BLaER1 (cell line): ENCODE results near the gene ZSCAN5A.
"Not testable (repeated sequence)": the region's sequence is repeated elsewhere in the genome, so short reads cannot be mapped to it uniquely, and the experiment has no call there.

Experiments used
- H3K27ac ChIP-seq: shearing (Covaris generic); formaldehyde crosslinking; 2 replicates; pipeline ENCODE4 v1.8.1; 2022
- H3K27me3 ChIP-seq: shearing (Covaris generic); formaldehyde crosslinking; 2 replicates; pipeline ENCODE4 v1.8.1; 2022
- H3K36me3 ChIP-seq: shearing (Covaris generic); formaldehyde crosslinking; 2 replicates; pipeline ENCODE4 v1.8.1; 2022
- H3K4me1 ChIP-seq: shearing (Covaris generic); formaldehyde crosslinking; 2 replicates; pipeline ENCODE4 v1.8.1; 2022
- H3K4me2 ChIP-seq: shearing (Covaris generic); formaldehyde crosslinking; 2 replicates; pipeline ENCODE4 v1.8.1; 2022
- H3K4me3 ChIP-seq: shearing (Covaris generic); formaldehyde crosslinking; 2 replicates; pipeline ENCODE4 v1.8.1; 2022
- H3K9ac ChIP-seq: shearing (Covaris generic); formaldehyde crosslinking; 2 replicates; pipeline ENCODE4 v1.8.1; 2022
- H3K9me3 ChIP-seq: shearing (Covaris generic); formaldehyde crosslinking; 2 replicates; pipeline ENCODE4 v1.8.1; 2022
- H4K20me1 ChIP-seq: shearing (Covaris generic); formaldehyde crosslinking; 2 replicates; pipeline ENCODE4 v1.8.1; 2022
- Cebpa-rat ChIP-seq: shearing (Covaris generic); IDR thresholded peaks from 2 replicates; pipeline ENCODE4 v1.8.1; 2022

The ZSCAN5A gene

DNA sequence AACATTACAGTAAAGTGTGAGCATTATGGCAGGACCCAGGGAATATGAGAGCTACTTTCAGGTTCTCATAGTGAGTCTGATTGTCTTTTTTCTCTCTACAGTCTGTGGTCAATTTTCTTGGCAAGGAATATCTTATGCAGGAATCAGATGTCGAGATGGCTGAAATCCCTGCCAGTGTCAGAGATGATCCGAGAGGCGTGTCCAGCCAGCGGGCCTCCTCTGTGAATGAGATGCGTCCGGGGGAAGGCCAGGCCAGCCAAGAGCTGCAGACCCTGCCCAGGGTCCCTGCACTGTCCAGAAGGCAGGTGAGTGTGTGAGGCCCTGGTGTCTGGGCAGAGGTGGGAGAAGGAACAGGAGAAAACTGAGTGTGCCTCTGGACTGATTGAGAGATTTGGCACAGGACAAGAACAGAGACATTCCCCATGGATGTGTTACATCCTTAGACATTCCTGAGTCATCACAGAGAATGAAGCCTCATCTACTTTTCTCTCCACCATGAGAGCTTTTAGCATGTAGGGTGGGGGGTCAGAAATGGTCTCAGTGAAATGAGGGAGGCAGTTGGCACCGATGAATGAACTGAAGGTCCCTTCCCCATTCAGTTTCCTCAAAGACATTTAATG, 69.4 kb downstream of the ZSCAN5A start:
- H3K9ac ChIP-seq, result no peak overlapping the region
- no peaks in the 10 kb centered on the region for H3K9me3 ChIP-seq
- no peak overlapping the region for H3K4me3 ChIP-seq
- H3K27me3 ChIP-seq, result no peaks in the 10 kb centered on the region
- TF ChIP-seq Cebpa-rat, result no peak
- H3K36me3 ChIP-seq, result no peaks in the 10 kb centered on the region
- H3K4me1 ChIP-seq, result no peaks in the 10 kb centered on the region
- H3K4me2 ChIP-seq, result no peak overlapping the region
- no peak overlapping the region for H3K27ac ChIP-seq
- no peaks in the 10 kb centered on the region for H4K20me1 ChIP-seq

- Histone ChIP-seq H4K20me1 (no peaks in the 10 kb centered on the region), H3K9ac (no peak overlapping the region), H3K4me2 (no peak overlapping the region), H3K4me1 (no peaks in the 10 kb centered on the region), H3K9me3 (no peaks in the 10 kb centered on the region), H3K36me3 (no peaks in the 10 kb centered on the region), H3K27ac (no peak overlapping the region), H3K27me3 (no peaks in the 10 kb centered on the region), H3K4me3 (no peak overlapping the region)
- no peak for TF ChIP-seq Cebpa-rat
Measured at GRCh38 chr19:56223481-56223880, 91.2 kb downstream of the ZSCAN5A start.

GRCh38 chr19:56222901-56223300, 91.7 kb downstream of the ZSCAN5A start:
- H3K27me3 ChIP-seq, result peaks cover 2% of the 10 kb centered on the region; the same call in 1 of the 2 replicates
- no peak overlapping the region for H3K4me2 ChIP-seq
- H3K4me3 ChIP-seq, result no peak overlapping the region
- no peaks in the 10 kb centered on the region for H3K9me3 ChIP-seq
- no peak for TF ChIP-seq Cebpa-rat
- H3K27ac ChIP-seq, result no peak overlapping the region
- peaks cover 2% of the 10 kb centered on the region for H3K4me1 ChIP-seq
- no peaks in the 10 kb centered on the region for H4K20me1 ChIP-seq
- H3K36me3 ChIP-seq, result no peaks in the 10 kb centered on the region
- H3K9ac ChIP-seq, result no peak overlapping the region

- H3K9me3 ChIP-seq, result no peaks in the 10 kb centered on the region
- H4K20me1 ChIP-seq, result no peaks in the 10 kb centered on the region
- no peak overlapping the region for H3K27ac ChIP-seq
- no peak overlapping the region for H3K9ac ChIP-seq
- TF ChIP-seq Cebpa-rat, result no peak
- H3K4me2 ChIP-seq, result no peak overlapping the region
- peaks cover 12% of the 10 kb centered on the region for H3K4me1 ChIP-seq
- no peak overlapping the region for H3K4me3 ChIP-seq
- no peaks in the 10 kb centered on the region for H3K36me3 ChIP-seq
- peaks cover 10% of the 10 kb centered on the region for H3K27me3 ChIP-seq
Measured at GRCh38 chr19:56221851-56222250, 92.8 kb downstream of the ZSCAN5A start.

DNA sequence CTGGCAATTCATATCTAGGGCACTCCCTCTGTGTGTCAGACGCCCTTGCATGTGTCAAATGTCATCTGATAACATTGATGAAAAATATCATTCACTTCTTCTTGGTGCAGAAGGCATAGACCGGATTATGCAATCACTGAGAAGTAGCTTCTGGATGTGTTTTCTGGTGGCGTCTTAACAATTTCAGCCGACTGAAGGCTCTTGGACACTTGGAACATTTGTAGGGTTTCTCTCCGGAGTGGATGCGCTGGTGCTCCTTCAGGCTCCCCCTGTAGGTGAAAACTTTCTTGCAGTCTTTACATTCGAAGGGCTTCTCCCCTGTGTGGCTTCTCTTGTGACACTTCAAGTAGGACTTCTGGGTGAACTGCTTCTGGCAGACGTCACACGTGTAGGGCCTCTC, 93.2 kb downstream of the ZSCAN5A start:
- H3K36me3 ChIP-seq, result not testable (repeated sequence)

GRCh38 chr19:56218961-56219360, 95.7 kb downstream of the ZSCAN5A start:
- H3K27ac ChIP-seq, result no peak overlapping the region
- TF ChIP-seq Cebpa-rat, result no peak
- peaks cover 18% of the 10 kb centered on the region for H3K4me1 ChIP-seq
- no peaks in the 10 kb centered on the region for H3K9me3 ChIP-seq
- H3K4me2 ChIP-seq, result no peak overlapping the region
- H3K9ac ChIP-seq, result no peak overlapping the region
- no peak overlapping the region for H3K4me3 ChIP-seq
- no peaks in the 10 kb centered on the region for H4K20me1 ChIP-seq
- no peaks in the 10 kb centered on the region for H3K36me3 ChIP-seq
- peaks cover 10% of the 10 kb centered on the region for H3K27me3 ChIP-seq

More for the DNA sequence above, 93.2 kb downstream of the ZSCAN5A start:
- H3K27ac ChIP-seq, H3K4me3 ChIP-seq, H4K20me1 ChIP-seq, H3K9ac ChIP-seq, H3K4me2 ChIP-seq, H3K9me3 ChIP-seq: not testable (repeated sequence)
- H3K27me3 ChIP-seq, result peaks cover 10% of the 10 kb centered on the region
- peaks cover 16% of the 10 kb centered on the region for H3K4me1 ChIP-seq

DNA sequence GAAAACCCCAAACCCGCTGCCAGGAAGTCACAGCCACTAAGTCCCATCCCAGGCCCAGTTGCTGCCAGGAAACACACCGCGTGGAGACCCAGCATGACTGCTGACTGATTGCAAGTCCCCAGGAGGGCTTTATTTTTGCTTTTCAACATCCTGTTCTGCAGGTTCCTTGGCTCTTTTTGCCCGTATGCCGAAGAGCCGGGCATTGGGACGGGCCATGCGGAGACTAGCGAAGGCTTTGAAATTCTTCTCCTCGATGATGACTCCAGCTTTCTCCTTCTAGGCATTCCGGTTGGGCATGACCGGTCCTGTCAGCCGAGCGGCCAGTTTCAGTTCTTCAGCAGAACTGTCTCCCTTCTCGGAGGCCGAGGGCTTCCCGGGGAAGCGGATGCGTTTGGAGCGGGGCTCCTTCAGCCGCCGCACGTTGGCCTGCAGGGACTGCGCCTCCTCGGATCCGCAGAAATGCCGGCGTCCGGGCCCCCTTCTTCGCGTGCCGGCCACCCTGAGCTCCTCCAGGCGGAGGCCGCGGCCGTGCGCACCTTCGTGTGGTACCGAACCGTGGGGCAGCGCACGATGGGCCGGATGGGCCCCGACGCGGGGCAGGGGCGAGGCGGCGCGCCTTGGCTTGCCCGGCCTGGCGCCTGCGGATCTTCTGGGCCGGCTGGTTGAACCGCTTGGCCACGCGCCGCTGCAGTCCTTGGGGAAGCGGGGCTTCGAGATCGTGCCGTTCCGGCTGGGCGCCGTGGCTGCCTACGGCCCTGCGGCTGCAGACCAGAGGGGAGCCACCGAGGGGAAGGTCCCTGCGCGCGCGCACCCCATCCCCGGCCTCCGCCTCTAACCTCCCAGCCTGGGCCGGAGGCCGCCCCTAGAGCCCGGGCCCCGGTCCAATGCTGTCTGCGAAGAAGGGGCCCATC, 97.3 kb downstream of the ZSCAN5A start:
- Histone ChIP-seq H3K9me3 (no peaks in the 10 kb centered on the region), H3K36me3 (no peaks in the 10 kb centered on the region), H3K27me3 (peaks cover 10% of the 10 kb centered on the region), H3K4me2 (peak overlapping the region; percentile 98), H4K20me1 (no peaks in the 10 kb centered on the region), H3K4me3 (peak overlapping the region; percentile 61), H3K4me1 (peaks cover 18% of the 10 kb centered on the region), H3K9ac (peak overlapping the region; percentile 75), H3K27ac (peak overlapping the region; percentile 81)
- no peak for TF ChIP-seq Cebpa-rat

DNA sequence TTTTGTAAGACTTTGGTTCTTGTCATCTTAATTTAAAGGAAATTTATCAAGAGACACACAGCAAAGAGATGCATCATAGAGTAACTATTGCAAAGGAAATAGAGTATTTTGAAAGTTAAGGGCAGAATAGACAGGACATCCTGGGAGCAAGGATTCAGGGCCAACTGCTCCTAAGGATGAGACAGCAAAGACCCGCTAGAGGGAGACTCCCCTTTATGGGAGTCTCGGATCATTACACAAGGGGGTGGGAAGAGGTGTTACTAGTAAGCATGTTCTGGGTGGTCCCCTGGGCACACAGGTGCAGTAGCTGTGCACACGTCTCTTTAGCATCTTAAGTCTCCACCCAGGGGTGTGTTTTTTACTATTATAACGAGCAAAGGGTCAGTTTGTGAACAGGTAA, 102.9 kb downstream of the ZSCAN5A start:
- Histone ChIP-seq H4K20me1 (no peaks in the 10 kb centered on the region), H3K36me3 (no peaks in the 10 kb centered on the region), H3K4me2 (no peak overlapping the region), H3K9me3 (no peaks in the 10 kb centered on the region), H3K4me1 (peaks cover 4% of the 10 kb centered on the region), H3K27ac (no peak overlapping the region), H3K9ac (no peak overlapping the region), H3K27me3 (no peaks in the 10 kb centered on the region), H3K4me3 (no peak overlapping the region)
- TF ChIP-seq Cebpa-rat, result no peak

DNA sequence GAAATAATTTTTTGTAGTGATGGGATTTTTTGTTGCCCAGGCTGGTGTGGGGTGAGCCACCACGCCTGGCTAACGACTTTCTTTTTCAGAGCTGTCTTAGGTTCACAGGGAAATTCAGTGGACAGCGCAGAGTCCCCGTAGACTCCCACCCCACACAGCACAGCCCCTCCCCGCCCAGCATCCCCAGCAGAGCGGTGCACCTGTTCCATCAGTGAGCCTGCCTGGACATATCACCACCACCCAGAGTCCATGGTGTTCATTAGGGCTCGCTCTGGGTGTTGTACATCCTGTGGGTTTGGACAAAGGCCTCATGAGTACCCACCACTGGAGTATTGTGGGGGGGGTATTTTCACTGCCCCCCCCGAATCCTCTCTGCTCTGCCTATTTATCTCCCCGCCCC, 104.6 kb downstream of the ZSCAN5A start:
- not testable (repeated sequence) for H3K9me3 ChIP-seq, H3K9ac ChIP-seq, H4K20me1 ChIP-seq, H3K27me3 ChIP-seq, H3K36me3 ChIP-seq, H3K4me3 ChIP-seq, H3K27ac ChIP-seq, H3K4me1 ChIP-seq, H3K4me2 ChIP-seq

DNA sequence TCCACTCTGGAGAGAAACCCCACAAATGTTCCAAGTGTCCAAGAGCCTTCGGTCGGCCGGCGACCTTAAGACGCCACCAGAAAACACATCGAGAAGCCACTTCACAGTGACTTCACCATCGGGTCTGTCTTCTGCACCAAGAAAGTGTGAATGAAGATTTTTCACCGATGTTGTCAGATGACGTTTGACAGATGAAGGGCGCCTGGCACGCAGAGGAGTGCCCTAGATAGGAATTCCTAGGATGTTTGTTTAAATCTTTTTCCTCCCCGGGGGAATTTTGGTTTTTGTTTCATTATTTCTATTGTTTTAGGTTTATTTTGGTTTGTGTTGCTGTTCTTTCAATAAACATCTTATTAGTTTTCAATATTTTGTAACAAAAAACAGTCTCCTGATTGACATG, 105.5 kb downstream of the ZSCAN5A start:
- no peak overlapping the region for H3K27ac ChIP-seq
- no peaks in the 10 kb centered on the region for H3K4me1 ChIP-seq
- no peak overlapping the region for H3K9ac ChIP-seq
- no peak for TF ChIP-seq Cebpa-rat
- no peaks in the 10 kb centered on the region for H3K9me3 ChIP-seq
- H4K20me1 ChIP-seq, result no peaks in the 10 kb centered on the region
- H3K27me3 ChIP-seq, result no peaks in the 10 kb centered on the region
- H3K36me3 ChIP-seq, result no peaks in the 10 kb centered on the region
- H3K4me3 ChIP-seq, result no peak overlapping the region
- H3K4me2 ChIP-seq, result no peak overlapping the region

GRCh38 chr19:56207581-56207980, 107.1 kb downstream of the ZSCAN5A start:
- not testable (repeated sequence) for H3K9me3 ChIP-seq, H3K9ac ChIP-seq, H3K27ac ChIP-seq, H3K27me3 ChIP-seq, H4K20me1 ChIP-seq, H3K4me3 ChIP-seq, H3K4me2 ChIP-seq, H3K4me1 ChIP-seq, H3K36me3 ChIP-seq
